Raji (cell line): Measurements from ENCODE around the gene SYTL4.

Source experiments
- POLR2A ChIP-seq: IDR thresholded peaks from 2 replicates; pipeline ENCODE4 v1.6.1; 2011; ENCODE audit warnings: low read depth, low read length, control low read depth; ENCODE audit not compliant: insufficient read depth

Gene SYTL4

GRCh38 chrX:100731441-100732281 lies at the start of gene SYTL4:
Gene SYTL4, minus strand, starts transcription at chrX:100732121. Its CDS starts 30,084 bp downstream, at chrX:100702037.
- TF ChIP-seq POLR2A: no peak

- TF ChIP-seq POLR2A: no peak
These were observed 36.9 kb upstream of the SYTL4 start for GRCh38 chrX:100768679-100769338.

- TF ChIP-seq POLR2A: no peak
These were observed 19.0 kb upstream of the SYTL4 start for GRCh38 chrX:100750883-100751282.

- TF ChIP-seq POLR2A: no peak
These were observed 16.2 kb upstream of the SYTL4 start for GRCh38 chrX:100748108-100748507.

- TF ChIP-seq POLR2A: no peak
These were observed 15.8 kb upstream of the SYTL4 start for GRCh38 chrX:100747703-100748102.

GRCh38 chrX:100747090-100747489 lies 15.2 kb upstream of the SYTL4 start:
- no peak for TF ChIP-seq POLR2A

- TF ChIP-seq POLR2A: no peak
These were observed 14.1 kb upstream of the SYTL4 start for GRCh38 chrX:100745806-100746537.

- no peak for TF ChIP-seq POLR2A
These were observed 13.3 kb upstream of the SYTL4 start for GRCh38 chrX:100745205-100745604.

GRCh38 chrX:100743009-100743607 lies 11.2 kb upstream of the SYTL4 start:
- no peak for TF ChIP-seq POLR2A

GRCh38 chrX:100721328-100721727 lies 10.6 kb downstream of the SYTL4 start:
- no peak for TF ChIP-seq POLR2A

GRCh38 chrX:100720301-100720700 lies 11.6 kb downstream of the SYTL4 start:
- no peak for TF ChIP-seq POLR2A

- TF ChIP-seq POLR2A: no peak
These were observed 12.8 kb downstream of the SYTL4 start for GRCh38 chrX:100719139-100719538.

GRCh38 chrX:100717363-100717762 lies 14.6 kb downstream of the SYTL4 start:
- no peak for TF ChIP-seq POLR2A

GRCh38 chrX:100710816-100711215 lies 21.1 kb downstream of the SYTL4 start:
- no peak for TF ChIP-seq POLR2A

GRCh38 chrX:100704581-100705203 lies 27.2 kb downstream of the SYTL4 start:
- no peak for TF ChIP-seq POLR2A
